ENCODE results near the gene CPNE5. TPM values are rescaled to one million over a fixed set of nuclear protein-coding genes. Genes with fewer than 3 reads are reported as not detected.

CPNE5 gene
- total and polyA plus RNA-seq, 8 donors: 0.19 to 1.5 (median 0.58) TPM

DNA sequence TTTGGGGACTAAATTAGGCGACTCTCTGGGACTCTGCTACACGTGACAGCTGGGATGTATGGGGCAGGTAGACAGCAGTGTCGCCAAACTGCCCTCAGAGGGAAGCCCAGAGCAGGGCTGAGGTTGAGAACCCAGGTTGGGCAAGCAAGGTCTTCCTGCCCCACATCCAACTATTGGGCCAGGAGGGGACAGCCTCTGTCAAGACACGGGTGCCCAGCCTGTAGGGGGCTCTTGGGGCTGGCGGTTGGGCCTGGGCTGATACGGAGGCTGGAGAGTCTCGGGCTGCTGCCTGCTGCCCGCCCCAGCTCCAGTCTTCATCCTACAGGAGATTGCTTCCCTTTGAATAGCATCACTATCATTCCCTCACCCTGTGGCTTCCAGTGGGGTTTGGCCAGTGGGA is 33.3 kb downstream of the CPNE5 start:
- intact Hi-C loops (cut with DNase I): no loop called here
- TF ChIP-seq, protein P1, sequence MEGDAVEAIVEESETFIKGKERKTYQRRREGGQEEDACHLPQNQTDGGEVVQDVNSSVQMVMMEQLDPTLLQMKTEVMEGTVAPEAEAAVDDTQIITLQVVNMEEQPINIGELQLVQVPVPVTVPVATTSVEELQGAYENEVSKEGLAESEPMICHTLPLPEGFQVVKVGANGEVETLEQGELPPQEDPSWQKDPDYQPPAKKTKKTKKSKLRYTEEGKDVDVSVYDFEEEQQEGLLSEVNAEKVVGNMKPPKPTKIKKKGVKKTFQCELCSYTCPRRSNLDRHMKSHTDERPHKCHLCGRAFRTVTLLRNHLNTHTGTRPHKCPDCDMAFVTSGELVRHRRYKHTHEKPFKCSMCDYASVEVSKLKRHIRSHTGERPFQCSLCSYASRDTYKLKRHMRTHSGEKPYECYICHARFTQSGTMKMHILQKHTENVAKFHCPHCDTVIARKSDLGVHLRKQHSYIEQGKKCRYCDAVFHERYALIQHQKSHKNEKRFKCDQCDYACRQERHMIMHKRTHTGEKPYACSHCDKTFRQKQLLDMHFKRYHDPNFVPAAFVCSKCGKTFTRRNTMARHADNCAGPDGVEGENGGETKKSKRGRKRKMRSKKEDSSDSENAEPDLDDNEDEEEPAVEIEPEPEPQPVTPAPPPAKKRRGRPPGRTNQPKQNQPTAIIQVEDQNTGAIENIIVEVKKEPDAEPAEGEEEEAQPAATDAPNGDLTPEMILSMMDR (IDR thresholded peaks at IDR 0.05): no peak
- DNase-seq (no peak), FAIRE-seq (no peak), ATAC-seq (no peak)
- Histone ChIP-seq H3K9me3 (no peaks in the 10 kb centered on the region), H3K4me1 (no peaks in the 10 kb centered on the region), H3K27me3 (no peaks in the 10 kb centered on the region), H3K27ac (no peak overlapping the region), H3K4me3 (no peak overlapping the region), H3K36me3 (no peaks in the 10 kb centered on the region)
- 78 to 80% methylated on average over 8 of the region's 8 CpGs for WGBS, 2 donors

DNA sequence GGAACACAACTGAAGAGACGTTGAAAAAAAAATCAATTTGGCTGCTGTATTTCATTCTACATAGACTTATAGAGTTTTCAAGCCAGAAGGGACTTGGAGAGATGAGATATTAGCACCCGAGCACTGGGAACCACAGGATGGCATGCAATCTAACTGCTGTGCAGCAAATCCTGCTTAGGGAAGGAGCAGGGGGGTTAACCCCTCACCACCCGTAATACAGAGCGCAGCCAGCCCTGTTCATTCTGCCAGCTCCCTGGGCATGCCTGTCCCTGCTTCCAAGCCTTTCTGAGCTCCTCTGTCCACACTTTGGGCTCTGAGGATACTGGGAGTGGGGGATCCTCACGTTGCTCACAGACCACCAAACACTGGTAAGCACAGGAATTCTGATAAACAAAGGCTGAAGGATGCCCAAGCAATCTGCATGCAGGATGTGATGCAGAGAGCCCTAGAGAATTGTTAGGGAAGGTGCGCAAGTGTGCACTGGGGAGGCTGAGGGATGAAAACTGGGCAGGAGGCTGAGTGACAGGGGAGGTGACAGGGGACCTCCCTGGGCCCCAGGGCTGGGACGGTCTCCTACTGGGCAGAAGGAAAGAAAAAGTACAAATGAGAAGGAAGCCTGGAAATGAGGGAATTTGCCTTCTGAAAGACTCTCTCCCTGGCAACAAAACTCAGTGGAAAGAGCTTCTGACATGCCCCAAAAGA is 34.0 kb downstream of the CPNE5 start:
- no peaks in the 10 kb centered on the region for H3K36me3 ChIP-seq
- no peaks in the 10 kb centered on the region for H3K4me1 ChIP-seq
- H3K9me3 ChIP-seq: no peaks in the 10 kb centered on the region
- H3K4me3 ChIP-seq: no peak overlapping the region
- TF ChIP-seq, protein P1 (IDR thresholded peaks at IDR 0.05): no peak
- 57% methylated on average over 7 of the region's 7 CpGs for WGBS, 2 donors
- intact Hi-C loops (cut with DNase I): no loop called here
- ATAC-seq (no peak), DNase-seq (no peak), FAIRE-seq (no peak)
- H3K27ac ChIP-seq: no peak overlapping the region
- H3K27me3 ChIP-seq: no peaks in the 10 kb centered on the region

DNA sequence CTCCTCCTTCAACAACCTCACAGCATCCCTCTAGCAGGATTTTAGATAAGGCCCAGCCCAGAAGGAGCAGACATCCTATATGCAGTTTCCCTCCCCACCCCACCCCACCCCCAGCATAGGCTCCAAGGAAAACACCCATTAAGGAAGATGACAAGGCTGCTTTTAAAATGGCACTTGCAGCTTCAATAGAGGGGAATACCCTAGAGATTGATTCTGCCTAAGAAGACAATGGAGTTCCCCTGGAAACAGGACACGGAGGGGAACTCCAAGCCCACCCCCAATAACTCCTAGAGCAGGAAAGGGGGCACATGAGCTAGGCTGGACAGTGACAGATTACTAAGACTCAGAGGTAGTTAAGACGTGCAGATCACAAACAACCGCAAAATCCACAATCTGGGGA is 34.7 kb downstream of the CPNE5 start:
- FAIRE-seq (no peak), ATAC-seq (no peak), DNase-seq (no peak)
- no peaks in the 10 kb centered on the region for H3K4me1 ChIP-seq
- no peaks in the 10 kb centered on the region for H3K36me3 ChIP-seq
- TF ChIP-seq, protein P1 (IDR thresholded peaks at IDR 0.05): no peak
- intact Hi-C loops (cut with DNase I): no loop called here
- WGBS, 2 donors: 66 to 70% methylated on average over 3 of the region's 3 CpGs
- no peaks in the 10 kb centered on the region for H3K9me3 ChIP-seq
- H3K27ac ChIP-seq: no peak overlapping the region
- H3K4me3 ChIP-seq: no peak overlapping the region
- no peaks in the 10 kb centered on the region for H3K27me3 ChIP-seq

DNA sequence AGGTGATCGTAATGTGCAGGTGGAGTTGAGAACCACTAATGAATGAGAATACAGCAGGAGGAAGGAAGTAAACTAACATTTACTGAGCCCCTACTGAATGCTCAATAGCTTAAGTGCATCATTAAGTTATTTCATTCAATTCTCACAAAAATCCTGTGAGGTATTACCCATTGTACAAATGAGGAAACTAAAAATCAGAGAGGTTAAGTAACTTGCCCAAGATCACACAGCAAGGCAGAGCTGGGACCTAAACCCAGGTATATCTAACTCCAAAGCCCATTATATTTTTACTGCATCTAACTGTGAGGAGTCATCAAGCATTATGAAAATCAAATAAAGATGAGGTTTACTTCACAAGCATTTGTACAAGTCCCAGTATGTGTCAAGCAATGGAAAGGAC is 35.3 kb downstream of the CPNE5 start:
- ATAC-seq (no peak), DNase-seq (no peak), FAIRE-seq (no peak)
- TF ChIP-seq, protein P1 (IDR thresholded peaks at IDR 0.05): no peak
- H3K36me3 ChIP-seq: no peaks in the 10 kb centered on the region
- no peaks in the 10 kb centered on the region for H3K4me1 ChIP-seq
- no peak overlapping the region for H3K4me3 ChIP-seq
- H3K27ac ChIP-seq: no peak overlapping the region
- no peaks in the 10 kb centered on the region for H3K9me3 ChIP-seq
- H3K27me3 ChIP-seq: no peaks in the 10 kb centered on the region
- 83 to 87% methylated on average over 1 of the region's 1 CpG for WGBS, 2 donors
- intact Hi-C loops (cut with DNase I): no loop called here

DNA sequence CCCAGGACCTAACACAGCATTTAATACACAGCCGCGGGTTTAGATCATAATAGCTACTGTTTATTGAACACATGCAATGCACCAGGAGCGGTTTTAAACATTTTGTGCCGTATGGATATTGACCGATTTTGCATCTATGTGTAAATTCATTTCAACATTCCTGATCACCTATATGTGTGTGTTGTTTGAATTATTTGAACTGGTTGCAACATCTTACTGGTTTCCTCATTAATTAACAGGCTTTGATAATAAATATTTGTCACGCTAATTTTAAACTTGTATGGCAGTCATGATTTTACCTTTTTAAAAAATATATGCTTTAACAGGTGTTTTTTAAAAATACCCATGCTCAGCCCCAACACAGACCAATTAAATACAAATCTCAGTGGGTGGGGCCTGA is 35.8 kb downstream of the CPNE5 start:
- no peak overlapping the region for H3K27ac ChIP-seq
- no peak overlapping the region for H3K4me3 ChIP-seq
- ATAC-seq: no peak
- 90 to 92% methylated on average over 6 of the region's 6 CpGs for WGBS, 2 donors
- no peaks in the 10 kb centered on the region for H3K9me3 ChIP-seq
- no peak for FAIRE-seq
- TF ChIP-seq, protein P1 (IDR thresholded peaks at IDR 0.05): no peak
- H3K4me1 ChIP-seq: no peaks in the 10 kb centered on the region
- no peak for DNase-seq
- no peaks in the 10 kb centered on the region for H3K36me3 ChIP-seq
- intact Hi-C loops (cut with DNase I): no loop called here
- H3K27me3 ChIP-seq: no peaks in the 10 kb centered on the region

Data from pancreas (tissue), 10 donors.